T-helper 2 cell (primary cell): ENCODE measurements around the gene KAT2B.
"Not testable (repeated sequence)": the region's sequence is repeated elsewhere in the genome, so short reads cannot be mapped to it uniquely, and the experiment has no call there.

ENCODE experiments used
- DNase-seq, 5 experiments: peaks; one replicate each; pipeline versions ENCODE4 v3.0.0 to v3.0.0-alpha.2; 2012 to 2022
- total RNA-seq, 2 donors: gene quantifications; one replicate each; lab custom pipeline; 2026; lab: John Stamatoyannopoulos, UW

KAT2B gene
- 131 to 154 reads per million in 2 donors for total RNA-seq

DNA sequence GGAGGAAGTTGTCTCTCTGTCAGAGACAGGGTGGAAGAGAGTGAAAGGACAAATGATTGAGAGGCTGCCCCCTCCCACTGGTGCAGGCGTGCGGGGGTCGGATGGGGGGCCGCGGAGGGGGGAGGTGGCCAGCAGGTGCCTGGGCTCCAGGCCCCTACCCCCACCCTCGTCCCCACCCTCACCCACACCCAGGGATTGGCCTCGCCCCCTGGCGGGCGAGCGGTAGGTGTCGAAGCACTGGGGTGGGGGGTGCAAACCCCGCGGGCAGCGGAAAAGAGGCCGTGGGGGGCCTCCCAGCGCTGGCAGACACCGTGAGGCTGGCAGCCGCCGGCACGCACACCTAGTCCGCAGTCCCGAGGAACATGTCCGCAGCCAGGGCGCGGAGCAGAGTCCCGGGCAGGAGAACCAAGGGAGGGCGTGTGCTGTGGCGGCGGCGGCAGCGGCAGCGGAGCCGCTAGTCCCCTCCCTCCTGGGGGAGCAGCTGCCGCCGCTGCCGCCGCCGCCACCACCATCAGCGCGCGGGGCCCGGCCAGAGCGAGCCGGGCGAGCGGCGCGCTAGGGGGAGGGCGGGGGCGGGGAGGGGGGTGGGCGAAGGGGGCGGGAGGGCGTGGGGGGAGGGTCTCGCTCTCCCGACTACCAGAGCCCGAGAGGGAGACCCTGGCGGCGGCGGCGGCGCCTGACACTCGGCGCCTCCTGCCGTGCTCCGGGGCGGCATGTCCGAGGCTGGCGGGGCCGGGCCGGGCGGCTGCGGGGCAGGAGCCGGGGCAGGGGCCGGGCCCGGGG, at the start of gene KAT2B:
KAT2B (plus strand) TSS at position 682 of the 783 bp plus-strand sequence; CDS start at position 714, 32 bp downstream.
- DNase-seq = peak; percentile 69 to 89 (median 79)

- DNase-seq = no peak
Observed at GRCh38 chr3:19994796-19995195, 45.5 kb upstream of the KAT2B start.

DNA sequence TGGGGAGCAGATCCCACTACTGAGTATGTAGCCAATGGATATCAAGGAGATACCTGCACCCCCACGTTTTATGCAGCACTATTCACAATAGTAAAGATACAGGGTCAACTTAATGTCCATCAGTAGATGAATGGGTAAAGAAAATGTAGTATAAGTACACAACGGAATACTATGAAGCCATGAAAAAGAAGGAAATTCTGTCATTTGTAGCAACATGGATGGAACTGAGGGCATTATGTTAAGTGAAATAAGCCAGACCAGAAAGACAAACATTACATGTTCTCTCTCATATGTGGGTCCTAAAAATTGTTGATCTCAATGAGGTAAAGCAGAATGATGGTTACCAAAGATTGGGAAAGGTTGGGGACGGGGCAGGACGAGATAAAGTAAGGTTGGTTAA, 42.7 kb upstream of the KAT2B start:
- DNase-seq = no peak

- no peak for DNase-seq
Observed at GRCh38 chr3:20001932-20002331, 38.3 kb upstream of the KAT2B start.

- DNase-seq = no peak
Observed at GRCh38 chr3:20007960-20008359, 32.3 kb upstream of the KAT2B start.

GRCh38 chr3:20008646-20009045, 31.6 kb upstream of the KAT2B start:
- no peak for DNase-seq

DNA sequence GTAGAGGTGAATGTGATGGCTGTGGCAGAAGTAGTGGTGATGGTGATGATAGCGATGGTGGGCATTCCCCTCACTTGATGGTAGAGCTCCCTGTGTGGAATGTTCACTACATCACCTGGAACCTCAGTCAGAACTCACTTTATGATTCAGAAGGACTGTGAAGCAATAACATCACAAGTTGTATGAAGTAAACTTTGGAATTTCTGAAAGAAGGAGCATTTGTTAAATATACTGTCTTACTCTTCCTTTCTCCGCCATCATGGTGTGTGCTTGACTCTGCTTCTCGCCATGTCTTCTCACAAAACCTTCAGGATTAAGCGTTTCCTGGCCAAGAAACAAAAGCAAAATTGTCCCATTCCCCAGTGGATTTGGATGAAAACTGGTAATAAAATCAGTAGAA, 28.1 kb upstream of the KAT2B start, which contains the start of gene PP2D1:
PP2D1 (minus strand) TSS at position 101 of the 400 bp plus-strand sequence. CDS start 192 bp downstream, outside the sequence.
- no peak for DNase-seq

- DNase-seq = no peak
Observed at GRCh38 chr3:20013396-20013795, 26.9 kb upstream of the KAT2B start.

GRCh38 chr3:20015525-20015924, 24.7 kb upstream of the KAT2B start:
- no peak for DNase-seq

- not testable (repeated sequence) for DNase-seq
Observed at GRCh38 chr3:20016076-20016475, 24.2 kb upstream of the KAT2B start.

- DNase-seq = no peak
Observed at GRCh38 chr3:20022954-20023622, 17.2 kb upstream of the KAT2B start.

- DNase-seq = no peak
Observed at GRCh38 chr3:20023623-20024405, 16.4 kb upstream of the KAT2B start.

DNA sequence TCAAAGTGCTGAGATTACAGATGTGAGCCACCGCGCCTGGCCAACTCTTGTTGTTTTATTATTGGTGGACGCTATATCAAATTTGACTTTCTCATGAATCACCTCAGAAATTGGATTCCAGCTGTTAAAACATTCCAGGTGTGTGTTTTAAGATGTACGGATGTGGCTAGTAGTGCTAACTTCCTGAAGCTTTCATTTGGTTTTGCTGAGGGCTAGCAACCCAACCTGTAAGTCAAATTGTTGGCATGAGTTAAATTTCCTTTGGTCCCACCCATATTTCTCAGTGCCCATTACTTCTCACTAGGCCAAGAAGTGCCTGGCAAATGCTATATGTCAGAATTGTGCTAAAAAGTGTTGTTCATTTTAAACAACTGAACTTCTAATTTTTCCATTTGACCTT, 13.1 kb upstream of the KAT2B start:
- no peak for DNase-seq

- no peak for DNase-seq
Observed at GRCh38 chr3:20028905-20029331, 11.3 kb upstream of the KAT2B start.

DNA sequence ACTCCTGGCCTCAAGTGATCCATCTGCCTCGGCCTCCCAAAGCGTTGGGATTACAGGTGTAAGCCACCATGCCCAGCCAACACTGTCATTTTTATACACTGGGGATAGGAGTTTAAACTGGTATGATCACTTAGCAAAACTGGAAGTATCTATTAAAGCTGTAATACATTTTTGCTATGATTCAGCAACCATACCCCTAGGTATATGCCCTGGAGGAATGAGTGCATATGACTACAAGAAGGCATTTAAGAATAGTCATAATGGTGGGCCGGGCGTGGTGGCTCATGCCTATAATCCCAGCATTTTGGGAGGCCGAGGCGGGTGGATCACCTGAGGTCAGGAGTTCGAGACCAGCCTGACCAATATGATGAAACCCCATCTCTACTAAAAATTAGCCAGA, 8.3 kb upstream of the KAT2B start:
- DNase-seq = not testable (repeated sequence)

- DNase-seq = no peak
Observed at GRCh38 chr3:20035019-20035418, 5.2 kb upstream of the KAT2B start.

DNA sequence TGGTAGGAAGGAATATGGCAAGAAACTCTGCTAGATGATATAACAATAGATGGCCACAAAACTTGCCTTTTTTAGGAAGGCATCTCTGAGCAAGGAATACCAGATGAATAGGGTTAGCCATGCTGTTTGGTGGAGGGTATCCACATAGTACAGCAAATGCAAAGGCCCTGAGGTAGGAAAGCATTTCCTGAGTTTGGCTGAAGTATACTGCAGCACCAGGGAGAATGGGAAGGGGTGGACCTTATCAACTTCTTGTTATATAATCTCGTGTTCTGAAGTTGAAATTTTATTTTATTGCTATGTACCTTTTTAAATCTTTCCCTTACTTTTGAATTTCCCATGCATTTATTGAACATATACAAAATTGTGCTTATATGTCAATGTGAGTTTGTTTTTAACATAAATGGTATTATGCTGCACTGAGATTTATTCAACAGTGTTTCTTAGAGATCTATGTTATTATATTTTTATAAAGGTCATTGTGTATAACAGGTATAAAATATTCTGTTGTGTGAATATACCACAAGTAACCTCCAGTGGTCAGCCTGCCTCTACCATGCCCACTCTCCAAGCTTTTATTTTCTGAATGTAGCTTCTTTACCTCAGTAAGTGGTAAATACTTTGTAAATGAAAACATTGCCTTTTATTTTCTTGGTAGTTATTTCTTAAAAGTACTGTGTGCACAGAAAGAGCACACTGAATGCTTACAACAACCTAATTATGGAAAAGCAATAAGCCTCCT, 2.8 kb upstream of the KAT2B start:
- no peak for DNase-seq

DNA sequence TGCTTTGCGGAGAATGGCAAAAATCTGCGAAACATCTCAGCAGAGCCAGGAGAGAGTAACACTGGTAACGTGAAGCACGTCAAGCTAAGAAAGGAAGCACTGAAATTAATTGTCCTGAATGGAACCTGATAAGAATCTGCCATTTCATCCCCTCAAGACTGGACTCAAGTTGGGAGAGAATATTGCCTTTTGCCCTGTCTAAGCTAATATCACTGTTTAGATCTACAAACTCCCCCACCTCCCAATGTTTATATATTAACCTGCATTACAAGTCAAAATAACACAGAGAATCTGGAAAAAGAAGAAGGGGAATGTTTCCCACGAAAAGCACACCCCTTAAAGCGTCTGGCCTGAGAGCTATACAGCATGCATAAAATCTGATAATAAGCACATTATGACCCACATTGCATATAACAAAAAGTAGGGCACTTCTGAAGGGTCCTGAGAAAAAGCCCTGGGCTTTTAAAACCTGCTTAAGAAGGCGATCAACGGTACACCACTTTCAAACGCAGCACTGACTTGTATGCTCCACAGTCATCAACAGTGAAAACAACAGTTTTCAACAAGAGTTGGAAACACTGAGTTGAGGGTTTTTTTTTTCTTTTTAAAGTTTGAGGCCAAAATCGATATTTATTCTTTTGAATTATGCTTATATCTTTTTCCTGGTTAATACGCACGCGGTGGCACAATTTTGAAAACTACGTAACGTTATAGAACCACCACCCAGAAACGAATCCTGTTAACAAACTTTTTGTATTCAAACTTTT, 1.4 kb upstream of the KAT2B start:
- peak in 1 of 5 experiments; percentile 12 for DNase-seq

- no peak for DNase-seq
Observed at GRCh38 chr3:20039466-20039764, 831 bp upstream of the KAT2B start.

DNA sequence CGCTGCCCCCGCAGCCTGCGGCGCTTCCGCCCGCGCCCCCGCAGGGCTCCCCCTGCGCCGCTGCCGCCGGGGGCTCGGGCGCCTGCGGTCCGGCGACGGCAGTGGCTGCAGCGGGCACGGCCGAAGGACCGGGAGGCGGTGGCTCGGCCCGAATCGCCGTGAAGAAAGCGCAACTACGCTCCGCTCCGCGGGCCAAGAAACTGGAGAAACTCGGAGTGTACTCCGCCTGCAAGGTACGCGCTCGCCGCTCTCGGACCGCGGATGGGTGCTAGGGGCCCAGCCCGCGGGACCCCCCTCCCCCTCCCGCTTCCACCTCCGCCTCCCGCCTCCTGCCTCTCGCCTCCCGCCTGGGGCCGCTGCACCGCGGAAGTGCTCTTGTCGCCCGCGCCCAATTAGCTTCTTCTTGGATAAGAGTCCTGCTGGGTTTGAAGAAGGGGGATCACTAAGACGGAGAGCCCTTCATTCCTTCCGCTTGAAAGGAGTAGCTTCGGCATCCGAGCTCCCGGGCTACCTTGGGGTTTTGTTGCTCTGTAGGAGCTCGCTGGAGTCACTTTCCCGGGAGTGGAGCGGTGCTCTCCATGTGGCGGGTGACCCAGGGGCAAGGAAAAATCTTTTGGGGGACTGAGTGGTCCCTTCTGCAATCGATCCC, 426 bp downstream of the KAT2B start:
- DNase-seq = peak; percentile 43 to 79 (median 57)

DNA sequence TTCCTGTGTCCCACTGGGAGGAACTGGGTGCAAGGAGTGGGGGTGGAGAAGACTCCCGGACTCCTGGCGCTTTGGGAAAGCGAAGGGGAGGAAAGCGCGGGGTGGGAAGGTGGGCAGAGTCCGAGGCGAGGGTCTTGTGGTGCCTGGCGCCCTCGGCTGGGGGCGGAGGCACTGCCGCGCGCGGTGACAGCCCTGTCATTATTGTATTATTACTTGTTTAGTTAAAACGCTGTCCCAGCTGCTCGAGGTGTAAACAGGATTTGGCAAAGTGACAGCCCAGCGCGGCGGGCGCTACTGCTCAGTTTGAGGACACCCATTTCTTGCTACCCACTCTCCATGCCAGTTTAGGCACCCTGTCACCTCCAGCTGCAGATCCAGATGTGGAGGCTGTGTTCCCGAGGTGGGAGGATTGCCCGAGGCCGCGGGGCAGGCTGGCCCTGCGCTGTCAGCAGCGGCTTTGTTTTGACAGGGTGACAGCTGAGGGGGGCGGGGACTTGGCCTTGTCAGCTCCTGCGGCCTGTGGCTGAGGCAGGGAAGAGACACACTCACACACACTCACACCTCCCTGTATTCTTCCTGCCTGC, 1.0 kb downstream of the KAT2B start:
- DNase-seq = peak; percentile 40 to 85 (median 66)
